ELF-1 (cell line): ENCODE results near the gene CAPRIN1.

Experiments used
- DNase-seq: peaks from one replicate; pipeline ENCODE4 v3.0.0-alpha.2; 2016; ENCODE audit warnings: low read depth, low spot score

Gene CAPRIN1

GRCh38 chr11:34051349-34052035, at the start of gene CAPRIN1:
CAPRIN1 (plus strand) TSS chr11:34051731; CDS start chr11:34052421, 690 bp downstream.
- peak; percentile 97 for DNase-seq

- DNase-seq, result no peak
These were observed 49.1 kb upstream of the CAPRIN1 start for GRCh38 chr11:34002420-34002819.

GRCh38 chr11:34004236-34004635, 47.3 kb upstream of the CAPRIN1 start:
- no peak for DNase-seq

DNA sequence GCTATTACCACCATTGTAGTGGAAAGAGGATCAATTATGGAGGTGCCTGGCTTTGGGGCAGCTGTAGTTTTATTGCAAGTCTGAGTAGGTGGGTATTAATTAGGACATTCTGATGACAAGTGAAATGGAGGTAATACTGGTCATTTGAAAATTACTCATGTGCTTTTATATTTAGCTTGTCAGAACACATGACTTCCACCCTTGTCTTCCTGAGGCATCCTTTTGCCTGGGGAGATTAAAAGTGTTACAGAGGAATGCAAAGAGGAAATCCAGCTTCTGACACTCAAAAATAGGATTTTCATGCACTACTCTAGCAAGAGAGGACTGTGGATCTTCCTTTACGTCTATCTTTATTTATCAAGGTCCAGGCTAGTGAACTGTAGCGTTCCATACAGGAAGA, 44.7 kb upstream of the CAPRIN1 start:
- DNase-seq, result no peak

DNA sequence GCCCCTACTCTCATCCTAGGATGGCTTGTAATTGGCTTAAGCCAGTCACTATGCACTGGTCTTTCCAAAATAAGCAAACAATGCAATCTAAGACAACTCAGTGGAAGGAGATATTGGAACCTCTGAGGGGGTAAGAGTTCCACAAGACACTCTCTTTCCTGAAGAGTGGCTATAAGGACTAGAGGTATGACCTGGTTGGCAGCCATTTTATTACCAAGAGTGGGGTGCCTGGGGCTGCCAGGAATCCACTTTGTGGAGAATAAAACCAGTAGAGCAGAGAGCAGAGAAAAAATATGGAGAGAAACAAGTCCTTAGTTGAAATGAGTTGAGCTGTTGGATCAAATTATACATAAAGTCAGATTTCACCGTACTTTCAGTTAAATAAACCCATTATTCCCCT, 38.8 kb upstream of the CAPRIN1 start:
- no peak for DNase-seq

GRCh38 chr11:34013898-34014571, 37.5 kb upstream of the CAPRIN1 start:
- no peak for DNase-seq

- no peak for DNase-seq
These were observed 29.4 kb upstream of the CAPRIN1 start for GRCh38 chr11:34021977-34022735.

DNA sequence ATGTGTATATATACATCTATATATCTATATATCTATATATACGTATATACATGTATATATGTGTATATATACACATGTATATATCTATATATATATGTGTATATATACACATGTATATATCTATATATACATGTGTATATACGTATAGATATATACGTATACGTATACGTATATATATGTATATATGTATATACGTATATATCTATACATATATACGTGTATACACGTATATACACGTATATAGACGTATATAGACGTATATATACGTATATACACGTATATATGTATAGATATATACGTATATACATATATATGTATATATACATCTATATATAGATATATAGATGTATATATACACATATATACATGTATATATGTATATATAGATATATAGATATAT, 25.1 kb upstream of the CAPRIN1 start:
- no peak for DNase-seq

DNA sequence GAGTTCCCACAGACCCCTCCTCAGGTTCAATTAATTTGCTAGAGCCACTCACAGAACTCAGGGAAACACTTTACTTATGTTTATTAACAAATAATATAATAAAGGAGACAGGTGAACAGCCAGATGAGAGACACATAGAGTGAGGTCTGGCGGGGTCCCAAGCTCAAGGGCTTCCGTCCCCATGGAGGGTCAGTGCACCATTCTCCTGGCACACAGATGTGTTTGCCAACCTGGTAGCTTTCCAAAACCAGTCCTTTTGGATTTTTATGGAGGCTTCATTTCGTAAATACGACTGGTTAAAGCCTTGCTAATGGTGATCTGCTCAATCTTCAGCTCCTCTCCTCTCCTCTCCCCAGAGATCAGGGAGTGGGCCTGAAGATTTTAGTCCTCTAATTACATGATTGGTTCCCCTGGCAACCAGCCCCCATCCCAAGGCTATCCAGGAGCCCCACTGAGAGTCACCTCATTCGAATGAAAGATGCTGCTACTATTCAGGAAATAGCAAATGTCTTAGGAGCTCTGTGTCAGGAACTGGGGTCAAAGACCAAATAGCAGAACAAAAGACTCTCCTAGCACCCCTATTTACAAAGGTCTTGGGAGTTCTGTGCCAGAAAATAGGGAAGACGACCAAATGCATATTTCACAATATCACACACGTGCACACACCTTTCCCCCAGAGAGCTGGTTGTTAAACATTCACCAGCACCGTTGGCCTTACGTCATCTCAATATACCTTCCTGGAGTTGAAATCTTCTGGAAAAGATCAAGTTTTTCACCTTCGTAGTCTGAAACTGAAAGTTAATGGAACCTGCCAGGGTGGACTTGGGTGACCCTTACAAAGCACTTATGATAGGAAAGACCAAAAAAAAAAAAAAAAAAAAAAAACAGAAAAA, 23.8 kb upstream of the CAPRIN1 start:
- DNase-seq, result no peak

GRCh38 chr11:34028425-34028824, 23.1 kb upstream of the CAPRIN1 start:
- no peak for DNase-seq

DNA sequence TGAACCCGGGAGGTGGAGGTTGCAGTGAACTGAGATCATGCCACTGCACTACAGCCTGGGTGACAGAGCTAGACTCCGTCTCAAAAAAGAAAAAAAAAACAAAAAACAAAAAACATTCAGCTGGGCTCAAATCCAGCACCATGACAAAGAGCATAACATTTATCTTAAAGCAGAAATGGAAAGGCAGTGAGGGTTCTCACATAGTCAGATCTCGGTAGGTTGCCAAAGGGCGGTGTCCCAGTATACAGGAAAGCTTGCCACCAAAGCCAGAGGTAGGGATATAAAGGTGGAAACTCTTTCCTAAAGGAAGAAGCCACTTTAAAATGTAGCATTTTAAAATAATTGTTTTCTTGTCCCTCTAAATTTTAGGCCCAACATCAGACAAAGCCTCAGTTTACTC, 22.4 kb upstream of the CAPRIN1 start:
- no peak for DNase-seq

DNA sequence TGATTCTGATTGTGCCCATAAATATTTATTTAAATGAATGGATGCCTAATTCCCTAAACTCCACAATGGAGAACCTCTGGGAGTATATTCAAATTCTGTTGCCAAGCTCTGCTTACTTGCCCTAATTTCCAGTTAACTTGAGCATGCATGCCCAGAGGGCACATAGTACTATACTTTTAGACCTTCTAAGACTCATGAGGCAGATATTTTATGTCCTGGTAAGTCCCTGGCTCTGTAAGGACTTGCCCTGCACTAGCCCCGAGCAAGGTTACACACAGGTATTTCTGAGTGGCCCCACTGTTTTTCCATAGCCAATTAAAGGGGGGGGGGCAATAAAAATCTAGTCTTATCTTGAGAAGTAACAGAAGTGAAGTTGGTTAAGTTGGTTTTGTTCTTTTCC, 21.1 kb upstream of the CAPRIN1 start:
- DNase-seq, result no peak

- no peak for DNase-seq
These were observed 18.1 kb upstream of the CAPRIN1 start for GRCh38 chr11:34033399-34033798.

DNA sequence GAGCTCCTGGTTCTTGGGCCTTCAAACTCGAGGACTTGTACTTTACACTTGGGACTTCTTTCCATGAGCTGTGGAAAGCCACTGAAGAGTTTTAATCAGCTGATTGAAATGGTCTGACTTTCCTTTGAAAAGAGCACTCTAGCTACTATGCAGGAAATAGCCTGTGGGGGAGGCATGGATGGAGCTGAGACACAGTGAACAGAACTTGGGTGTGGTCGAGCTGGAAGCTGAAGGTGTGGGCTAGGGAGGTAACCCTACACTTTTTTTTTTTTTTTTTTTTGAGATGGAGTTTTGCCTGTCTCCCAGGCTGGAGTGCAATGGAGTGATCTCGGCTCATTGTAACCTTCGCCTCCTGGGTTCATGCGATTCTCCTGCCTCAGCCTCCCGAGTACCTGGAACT, 17.5 kb upstream of the CAPRIN1 start:
- DNase-seq, result no peak

GRCh38 chr11:34036456-34036855, 15.1 kb upstream of the CAPRIN1 start:
- DNase-seq, result no peak

DNA sequence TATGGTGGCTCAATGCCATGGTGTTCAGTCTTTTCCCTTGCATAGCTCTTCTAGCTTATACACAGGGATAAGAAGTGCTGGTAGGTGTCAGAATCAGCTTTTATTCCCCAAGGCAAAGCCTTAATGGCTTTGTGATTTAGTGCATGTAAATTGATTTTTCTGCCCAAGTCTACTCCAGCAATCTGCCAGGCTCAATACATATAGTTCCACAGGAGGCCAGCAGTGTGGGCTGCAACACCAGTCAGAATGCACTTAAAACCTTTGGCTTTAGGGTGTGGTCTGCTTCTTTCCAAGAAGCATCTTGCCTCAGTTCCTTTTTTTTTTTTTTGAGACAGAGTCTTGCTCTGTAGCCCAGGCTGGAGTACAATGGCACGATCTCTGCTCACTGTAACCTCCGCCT, 14.5 kb upstream of the CAPRIN1 start:
- DNase-seq, result no peak

DNA sequence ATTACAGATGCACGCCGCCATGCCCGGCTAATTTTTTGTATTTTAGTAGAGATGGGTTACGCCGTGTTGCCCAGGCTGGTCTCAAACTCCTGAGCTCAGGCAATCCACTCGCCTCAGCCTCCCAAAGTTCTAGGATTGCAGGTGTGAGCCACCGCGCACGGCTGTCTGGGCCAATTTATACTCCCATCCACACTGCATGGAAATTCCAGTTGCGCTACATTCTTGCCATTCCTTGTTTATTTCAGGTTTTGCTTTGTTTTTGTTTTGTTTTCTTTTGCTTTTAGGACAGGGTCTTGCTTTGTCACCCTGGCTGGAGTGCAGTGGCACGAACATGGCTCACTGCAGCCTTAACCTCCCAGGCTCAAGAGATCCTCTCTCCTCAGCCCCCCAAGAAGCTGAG, 11.0 kb upstream of the CAPRIN1 start:
- DNase-seq, result peak; percentile 60

DNA sequence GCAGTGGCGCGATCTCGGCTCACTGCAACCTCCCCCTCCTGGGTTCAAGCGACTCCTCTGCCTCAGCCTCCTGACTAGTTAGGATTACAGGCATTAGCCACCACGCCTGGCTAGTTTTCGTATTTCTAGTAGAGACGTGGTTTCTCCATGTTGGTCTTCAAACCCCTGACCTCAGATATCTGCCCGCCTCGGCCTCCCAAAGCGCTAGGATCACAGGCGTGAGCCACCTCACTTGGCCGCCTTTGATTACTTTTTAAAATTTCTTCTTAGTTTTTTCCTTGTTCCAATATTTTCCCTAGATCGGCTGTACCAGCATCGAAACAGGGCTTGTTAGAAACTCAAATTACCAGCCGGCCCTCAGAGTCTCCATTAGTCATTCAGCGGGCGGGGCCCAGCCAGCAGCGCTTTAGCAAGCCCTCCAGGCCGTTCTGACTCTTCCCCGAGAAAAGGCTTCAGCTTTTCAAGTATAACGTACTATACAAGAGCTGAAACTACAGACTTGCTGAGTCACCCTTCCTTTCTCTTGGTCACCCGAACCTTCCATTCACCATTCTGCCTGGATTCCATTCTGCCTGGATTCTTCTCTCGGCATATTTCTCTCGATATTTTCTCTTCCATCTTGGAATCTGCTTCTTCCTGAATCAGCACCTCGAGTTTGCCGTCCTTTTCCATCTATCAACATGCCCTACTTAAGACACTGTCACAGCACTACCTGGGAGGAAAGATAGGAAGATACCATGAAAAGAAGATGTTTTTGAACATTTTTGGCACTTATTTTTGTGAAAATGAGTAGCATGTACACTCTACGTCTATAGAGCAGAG, 6.7 kb upstream of the CAPRIN1 start:
- peak; percentile 81 for DNase-seq

DNA sequence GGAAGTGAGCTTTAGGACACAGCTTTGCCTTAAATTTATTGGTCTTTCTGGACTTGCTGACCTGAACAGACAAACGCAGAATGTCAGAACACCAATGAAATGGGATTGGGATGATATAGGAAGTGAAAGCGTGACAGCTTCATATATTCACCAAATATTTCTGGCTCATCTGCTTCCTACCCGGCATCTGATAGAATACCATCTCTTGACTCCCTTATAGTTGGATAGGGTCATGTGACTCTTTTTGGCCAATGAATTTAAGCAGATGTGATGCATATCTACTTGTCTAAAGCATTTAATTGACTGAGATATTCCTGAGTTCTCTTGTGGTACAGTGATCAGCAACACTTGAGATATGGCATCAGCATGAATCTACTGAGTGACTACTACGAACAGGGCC, 2.5 kb upstream of the CAPRIN1 start:
- no peak for DNase-seq

GRCh38 chr11:34050581-34051348, 766 bp upstream of the CAPRIN1 start:
- DNase-seq, result no peak
